MM.1S (cell line): ENCODE results near the gene DEPP1.

ENCODE experiments used
- DNase-seq: peaks from one replicate; pipeline ENCODE4 v3.0.0-alpha.2; 2015
- H2AFZ ChIP-seq: fragments of 300-600 bp; sonication (generic); 2 replicates; pipeline ENCODE4 v1.6.0; 2016; ENCODE audit warnings: antibody characterized with exemption, low read length
- H3F3A ChIP-seq: fragments of 300-600 bp; sonication (generic); 2 replicates; pipeline ENCODE4 v1.6.1; 2016; ENCODE audit warnings: mild to moderate bottlenecking, antibody characterized with exemption, low read length, moderate library complexity, mixed read lengths; ENCODE audit not compliant: insufficient read depth
- H3K27ac ChIP-seq: fragments of 300-600 bp; sonication (generic); 2 replicates; pipeline ENCODE4 v1.5.1; 2016; ENCODE audit warnings: mild to moderate bottlenecking, low read length
- H3K27me3 ChIP-seq: fragments of 300-600 bp; sonication (generic); replicated peaks from 2 replicates; pipeline ENCODE4 v1.6.0; 2016; ENCODE audit warnings: low read length; ENCODE audit not compliant: insufficient read depth
- H3K36me3 ChIP-seq: fragments of 300-600 bp; sonication (generic); replicated peaks from 2 replicates; pipeline ENCODE4 v1.6.1; 2016; ENCODE audit warnings: mild to moderate bottlenecking, low read length, mixed read lengths; ENCODE audit not compliant: insufficient read depth
- H3K4me1 ChIP-seq: fragments of 300-600 bp; sonication (generic); 2 replicates; pipeline ENCODE4 v1.6.1; 2016; ENCODE audit warnings: low read length, mixed read lengths
- H3K4me2 ChIP-seq: fragments of 300-600 bp; sonication (generic); 2 replicates; pipeline ENCODE4 v1.6.0; 2016; ENCODE audit warnings: low read depth, low read length
- H3K4me3 ChIP-seq: fragments of 300-600 bp; sonication (generic); 2 replicates; pipeline ENCODE4 v1.5.1; 2016; ENCODE audit warnings: low read length, mixed read lengths
- H3K79me2 ChIP-seq: fragments of 300-600 bp; sonication (generic); 2 replicates; pipeline ENCODE4 v1.6.1; 2016; ENCODE audit warnings: mixed run types, low read length, mixed read lengths
- H3K9ac ChIP-seq: fragments of 300-600 bp; sonication (generic); 2 replicates; pipeline ENCODE4 v1.6.1; 2016; ENCODE audit warnings: low read length, mixed read lengths
- H3K9me2 ChIP-seq: fragments of 300-600 bp; sonication (generic); replicated peaks from 2 replicates; pipeline ENCODE4 v1.6.1; 2016; ENCODE audit warnings: mild to moderate bottlenecking, low read length, mixed read lengths; ENCODE audit not compliant: insufficient read depth
- H3K9me3 ChIP-seq: fragments of 300-600 bp; sonication (generic); replicated peaks from 2 replicates; pipeline ENCODE4 v1.6.1; 2016; ENCODE audit warnings: mild to moderate bottlenecking, low read length, mixed read lengths; ENCODE audit not compliant: insufficient read depth
- H4K20me1 ChIP-seq: fragments of 300-600 bp; sonication (generic); 2 replicates; pipeline ENCODE4 v1.6.1; 2016; ENCODE audit warnings: mild to moderate bottlenecking, low read length, moderate library complexity, mixed read lengths; ENCODE audit not compliant: insufficient read depth
- CTCF ChIP-seq: fragments of 300-600 bp; sonication (generic); IDR thresholded peaks from 2 replicates; pipeline ENCODE4 v1.5.1; 2016; ENCODE audit warnings: antibody characterized with exemption, low read length, mixed read lengths
- EZH2 ChIP-seq: fragments of 300-600 bp; sonication (generic); optimal IDR thresholded peaks from 2 replicates; pipeline ENCODE3; 2017; ENCODE audit warnings: low read depth, mild to moderate bottlenecking, antibody characterized with exemption, low read length, mixed read lengths
- EZH2phosphoT487 ChIP-seq: fragments of 300-600 bp; sonication (generic); IDR thresholded peaks from 2 replicates; pipeline ENCODE4 v1.6.1; 2018; ENCODE audit warnings: antibody characterized with exemption, low read length

DEPP1 gene

GRCh38 chr10:44988957-44989585 is 10.5 kb upstream of the DEPP1 start:
- Histone ChIP-seq H3F3A (0 out of 2 replicates have a peak, but pooled peaks cover 4% of the 10 kb centered on the region), H3K4me2 (no peak overlapping the region), H3K4me1 (peaks cover under 1% of the 10 kb centered on the region; the same call in 1 of the 2 replicates), H3K9ac (no peak overlapping the region), H3K9me2 (no peaks in the 10 kb centered on the region), H3K79me2 (no peaks in the 10 kb centered on the region), H4K20me1 (no peaks in the 10 kb centered on the region), H3K27me3 (no peaks in the 10 kb centered on the region), H3K4me3 (no peak overlapping the region), H3K9me3 (no peaks in the 10 kb centered on the region), H3K36me3 (peaks cover 11% of the 10 kb centered on the region), H2AFZ (no peak overlapping the region), H3K27ac (no peak overlapping the region)
- TF ChIP-seq EZH2phosphoT487 (no peak), CTCF (no peak), EZH2 (no peak)
- DNase-seq, result no peak

GRCh38 chr10:44986670-44987069 is 8.1 kb upstream of the DEPP1 start:
- DNase-seq, result no peak
- H3K9ac ChIP-seq, result no peak overlapping the region
- H3K9me2 ChIP-seq, result no peaks in the 10 kb centered on the region
- H3K9me3 ChIP-seq, result no peaks in the 10 kb centered on the region
- H3K36me3 ChIP-seq, result peaks cover 11% of the 10 kb centered on the region
- no peaks in the 10 kb centered on the region for H3K27me3 ChIP-seq
- H3F3A ChIP-seq, result no peaks in the 10 kb centered on the region
- H3K79me2 ChIP-seq, result peaks cover 6% of the 10 kb centered on the region; the same call in 1 of the 2 replicates
- H2AFZ ChIP-seq, result no peak overlapping the region
- TF ChIP-seq EZH2phosphoT487 (no peak), EZH2 (no peak), CTCF (no peak)
- no peak overlapping the region for H3K4me3 ChIP-seq
- H4K20me1 ChIP-seq, result no peaks in the 10 kb centered on the region
- no peaks in the 10 kb centered on the region for H3K4me1 ChIP-seq
- H3K4me2 ChIP-seq, result no peak overlapping the region
- no peak overlapping the region for H3K27ac ChIP-seq

- no peak overlapping the region for H3K4me3 ChIP-seq
- no peaks in the 10 kb centered on the region for H4K20me1 ChIP-seq
- H3K9me2 ChIP-seq, result no peaks in the 10 kb centered on the region
- H3K27ac ChIP-seq, result no peak overlapping the region
- H3K36me3 ChIP-seq, result peaks cover 10% of the 10 kb centered on the region; the same call in 1 of the 2 replicates
- no peak overlapping the region for H3K4me2 ChIP-seq
- H3K9me3 ChIP-seq, result no peaks in the 10 kb centered on the region
- H2AFZ ChIP-seq, result no peak overlapping the region
- DNase-seq, result no peak
- H3K4me1 ChIP-seq, result no peaks in the 10 kb centered on the region
- TF ChIP-seq EZH2 (no peak), CTCF (no peak), EZH2phosphoT487 (no peak)
- no peak overlapping the region for H3K9ac ChIP-seq
- H3K27me3 ChIP-seq, result no peaks in the 10 kb centered on the region
- H3K79me2 ChIP-seq, result peaks cover 9% of the 10 kb centered on the region; the same call in 1 of the 2 replicates
- no peaks in the 10 kb centered on the region for H3F3A ChIP-seq
These were observed 7.6 kb upstream of the DEPP1 start for GRCh38 chr10:44986179-44986578.
